CD4-positive, alpha-beta memory T cell (primary cell): ENCODE measurements around the gene TEX19. TPM values are rescaled to one million over a fixed set of nuclear protein-coding genes. Genes with fewer than 3 reads are reported as not detected.

Experiments
- CTCF ChIA-PET: fragments of 350-600 bp; sonication (Branson Sonifier 250); formaldehyde crosslinking; loops from one replicate; lab custom pipeline; 2021; ENCODE audit warnings: inconsistent platforms; ENCODE audit not compliant: partially characterized antibody; lab: Charles Lee
- POLR2A ChIA-PET: fragments of 350-600 bp; sonication (Branson Sonifier 250); formaldehyde crosslinking; loops from one replicate; lab custom pipeline; 2021; ENCODE audit not compliant: partially characterized antibody; lab: Charles Lee
- DNase-seq, 5 donors: peaks; one replicate each; pipeline versions ENCODE4 v3.0.0 to v3.0.0-alpha.2; 2020 to 2022; ENCODE audit warnings: mixed read lengths in 1 of 5
- H3K27ac ChIP-seq: one replicate; pipeline ENCODE4 v1.7.0; 2013; ENCODE audit warnings: low read depth, low read length
- H3K27me3 ChIP-seq: 2 replicates; pipeline ENCODE4 v1.7.0; 2013; ENCODE audit warnings: mild to moderate bottlenecking, low read length, moderate library complexity; ENCODE audit not compliant: insufficient read depth
- H3K36me3 ChIP-seq: 2 replicates; pipeline ENCODE4 v1.7.0; 2013; ENCODE audit warnings: mild to moderate bottlenecking, low read length, moderate library complexity; ENCODE audit not compliant: insufficient read depth
- H3K4me1 ChIP-seq: 2 replicates; pipeline ENCODE4 v1.7.0; 2013; ENCODE audit warnings: mild to moderate bottlenecking, low read length, moderate library complexity; ENCODE audit not compliant: insufficient read depth
- H3K4me3 ChIP-seq, 2 donors: one replicate each; pipeline ENCODE4 v1.7.0; 2013; ENCODE audit warnings: low read length in 2 of 2, mild to moderate bottlenecking in 1 of 2
- H3K9me3 ChIP-seq, 2 donors: one replicate each; pipeline ENCODE4 v1.7.0; 2013; ENCODE audit warnings: low read length in 2 of 2, control low read depth in 1 of 2; ENCODE audit not compliant: control insufficient read depth in 1 of 2
- H3K27ac Mint-ChIP-seq, 7 donors: one replicate each; pipeline ENCODE4 v1.8.0; 2020 to 2021; ENCODE audit warnings: mixed read lengths in 7 of 7, mild to moderate bottlenecking in 6 of 7, inconsistent platforms in 3 of 7, moderate library complexity in 3 of 7
- H3K27me3 Mint-ChIP-seq, 2 donors: one replicate each; pipeline ENCODE4 v1.8.0; 2020 to 2021; ENCODE audit warnings: mixed read lengths in 2 of 2
- H3K36me3 Mint-ChIP-seq, 2 donors: one replicate each; pipeline ENCODE4 v1.8.0; 2020 to 2021; ENCODE audit warnings: mixed read lengths in 2 of 2, inconsistent platforms in 1 of 2, mild to moderate bottlenecking in 1 of 2
- H3K4me1 Mint-ChIP-seq, 4 donors: one replicate each; pipeline ENCODE4 v1.8.0; 2020 to 2021; ENCODE audit warnings: mixed read lengths in 4 of 4, mild to moderate bottlenecking in 1 of 4
- H3K4me3 Mint-ChIP-seq, 8 donors: one replicate each; pipeline ENCODE4 v1.8.0; 2020 to 2021; ENCODE audit warnings: mixed read lengths in 8 of 8, mild to moderate bottlenecking in 7 of 8, moderate library complexity in 6 of 8, inconsistent platforms in 3 of 8
- H3K9me3 Mint-ChIP-seq, 8 donors: one replicate each; pipeline ENCODE4 v1.8.0; 2020 to 2021; ENCODE audit warnings: mixed read lengths in 8 of 8, mild to moderate bottlenecking in 5 of 8, inconsistent platforms in 3 of 8, moderate library complexity in 1 of 8
- intact Hi-C: fragments of 100-400 bp; cut with micrococcal nuclease; formaldehyde crosslinking; loops from one replicate; pipeline ENCODE4 v1.15.1; 2023
- polyA plus RNA-seq, 2 donors: library from polyadenylated mRNA; unstranded; fragments of 300-500 nt; fragmentation: Illumina TruSeq; gene quantifications; one replicate each; pipeline ENCODE4 v1.2.3, GENCODE V29; 2021
- total RNA-seq, 2 experiments: library from RNA; stranded (reverse); gene quantifications; one replicate each; pipeline ENCODE4 v1.2.3, GENCODE V29; 2021

TEX19 gene
- total and polyA plus RNA-seq, 4 experiments from 2014 or later = not detected

GRCh38 chr17:82338858-82339633 lies 20.0 kb upstream of the TEX19 start:
- H3K4me3 ChIP-seq = no peak overlapping the region
- CTCF ChIA-PET = no interaction called here
- Mint-ChIP-seq H3K4me3 (no peak overlapping the region), H3K36me3 (peaks cover 0 to 4% of the 10 kb centered on the region in 2 donors), H3K27me3 (peaks cover 0 to 2% of the 10 kb centered on the region in 2 donors), H3K9me3 (no peaks in the 10 kb centered on the region), H3K4me1 (peaks cover 13 to 24% (median 17%) of the 10 kb centered on the region in 4 donors), H3K27ac (peak overlapping the region in 1 of 7 donors; percentile 26)
- intact Hi-C loops = no loop called here
- H3K36me3 ChIP-seq = no peaks in the 10 kb centered on the region
- POLR2A ChIA-PET = no interaction called here
- no peak for DNase-seq
- peaks cover 15% of the 10 kb centered on the region for H3K4me1 ChIP-seq
- H3K9me3 ChIP-seq = no peaks in the 10 kb centered on the region
- H3K27me3 ChIP-seq = no peaks in the 10 kb centered on the region
- no peak overlapping the region for H3K27ac ChIP-seq

DNA sequence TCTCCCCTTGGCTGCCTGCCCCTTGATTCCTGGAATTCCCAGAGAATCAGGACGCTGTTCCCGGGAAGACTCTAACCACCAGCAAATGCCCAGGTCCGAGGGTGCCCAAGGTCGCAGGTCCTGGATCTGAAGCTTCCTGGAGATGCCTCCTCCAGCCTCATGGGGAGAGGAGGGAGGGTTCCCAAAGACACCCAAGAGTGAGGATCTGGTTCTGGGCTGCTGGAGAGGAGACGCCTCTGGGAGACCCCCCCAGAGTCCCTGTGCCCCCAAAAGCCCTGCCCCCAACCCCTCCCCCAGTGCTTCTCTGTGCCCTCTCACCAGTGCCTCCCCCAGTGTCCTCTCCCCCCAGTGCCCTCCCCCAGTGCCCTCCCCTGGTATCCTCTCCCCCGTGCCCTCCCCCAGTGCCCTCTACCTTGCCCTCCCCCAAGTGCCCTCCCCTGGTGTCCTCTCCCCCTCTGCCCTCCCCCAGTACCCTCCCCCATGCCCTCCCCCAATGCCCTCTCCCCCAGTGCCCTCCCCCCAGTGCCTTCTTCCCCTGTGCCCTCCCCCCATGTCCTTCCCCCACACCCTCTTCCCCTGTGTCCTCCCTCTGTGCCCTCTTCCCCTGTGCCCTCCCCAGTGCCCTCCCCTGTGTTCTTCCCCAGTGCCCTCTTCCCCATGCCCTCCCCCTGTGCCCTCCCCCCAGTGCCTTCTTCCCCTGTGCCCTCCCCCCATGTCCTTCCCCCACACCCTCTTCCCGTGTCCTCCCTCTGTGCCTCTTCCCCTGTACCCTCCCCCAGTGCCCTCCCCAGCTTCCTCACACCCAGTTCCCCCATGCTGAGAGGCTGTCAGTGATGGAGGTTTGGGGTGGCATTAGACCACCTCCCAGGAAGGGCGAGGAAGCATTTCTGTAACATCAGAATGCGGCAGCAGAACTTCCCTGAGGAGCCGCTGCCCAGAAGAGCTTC lies 19.1 kb upstream of the TEX19 start:
- no peak for DNase-seq
- POLR2A ChIA-PET = no interaction called here
- Mint-ChIP-seq H3K36me3 (peaks cover 0 to 3% of the 10 kb centered on the region in 2 donors), H3K4me3 (no peak overlapping the region), H3K9me3 (no peaks in the 10 kb centered on the region), H3K27ac (no peak overlapping the region), H3K27me3 (peaks cover 0 to 1% of the 10 kb centered on the region in 2 donors), H3K4me1 (peaks cover 10 to 20% (median 13%) of the 10 kb centered on the region in 4 donors)
- H3K27ac ChIP-seq = no peak overlapping the region
- H3K9me3 ChIP-seq = no peaks in the 10 kb centered on the region
- H3K4me3 ChIP-seq = no peak overlapping the region
- H3K4me1 ChIP-seq = peaks cover 6% of the 10 kb centered on the region
- no peaks in the 10 kb centered on the region for H3K36me3 ChIP-seq
- CTCF ChIA-PET = no interaction called here
- H3K27me3 ChIP-seq = no peaks in the 10 kb centered on the region
- intact Hi-C loops = no loop called here

DNA sequence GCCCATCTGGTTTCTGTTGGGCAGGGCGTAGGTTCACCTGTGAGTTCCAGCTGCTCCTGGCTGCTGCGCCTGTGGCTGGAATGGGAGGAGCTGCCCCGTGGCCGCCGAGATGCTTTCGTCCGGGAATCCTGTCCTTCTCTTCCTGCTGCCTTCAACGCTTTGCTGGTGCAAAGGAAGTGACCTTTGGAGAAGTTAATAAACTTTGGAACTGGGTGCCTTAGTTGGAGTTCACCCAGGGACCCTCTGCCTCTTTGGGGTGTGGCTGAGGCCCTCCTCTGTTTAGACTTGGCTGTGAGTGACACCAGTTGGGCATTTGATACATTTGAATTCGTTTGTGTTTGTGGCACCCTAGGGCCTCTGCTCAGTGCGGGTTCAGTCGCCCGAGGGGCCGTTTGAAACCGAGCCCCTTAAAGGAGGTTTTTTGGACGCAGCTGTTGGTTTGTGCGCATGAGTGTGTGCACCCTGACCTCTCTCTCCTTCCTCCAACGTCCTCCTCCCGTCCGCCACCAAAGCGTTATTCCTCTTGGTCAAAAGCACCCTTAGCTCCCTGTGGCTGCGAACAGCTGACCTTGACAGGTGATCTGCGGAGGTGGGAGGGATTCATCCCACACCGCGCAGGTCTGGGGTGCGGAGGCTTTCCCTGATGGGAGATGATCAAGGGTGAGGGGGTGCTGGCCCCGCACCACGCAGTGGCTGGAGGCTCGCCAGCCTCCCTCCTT lies 16.5 kb upstream of the TEX19 start:
- no peaks in the 10 kb centered on the region for H3K27me3 ChIP-seq
- peaks cover 6% of the 10 kb centered on the region for H3K4me1 ChIP-seq
- Mint-ChIP-seq H3K9me3 (no peaks in the 10 kb centered on the region), H3K4me3 (no peak overlapping the region), H3K27ac (no peak overlapping the region), H3K36me3 (no peaks in the 10 kb centered on the region), H3K27me3 (no peaks in the 10 kb centered on the region), H3K4me1 (peaks cover 7 to 14% (median 8%) of the 10 kb centered on the region in 4 donors)
- ChIA-PET CTCF (no interaction called here), POLR2A (interaction anchor here (2.5 kb wide), 1 partner anchor 9 kb away, joined by 7 read pairs; the partner anchor contains the start of gene SECTM1)
- no peak for DNase-seq
- no peak overlapping the region for H3K27ac ChIP-seq
- H3K9me3 ChIP-seq = no peaks in the 10 kb centered on the region
- H3K4me3 ChIP-seq = no peak overlapping the region
- no peaks in the 10 kb centered on the region for H3K36me3 ChIP-seq
- intact Hi-C loops = no loop called here

DNA sequence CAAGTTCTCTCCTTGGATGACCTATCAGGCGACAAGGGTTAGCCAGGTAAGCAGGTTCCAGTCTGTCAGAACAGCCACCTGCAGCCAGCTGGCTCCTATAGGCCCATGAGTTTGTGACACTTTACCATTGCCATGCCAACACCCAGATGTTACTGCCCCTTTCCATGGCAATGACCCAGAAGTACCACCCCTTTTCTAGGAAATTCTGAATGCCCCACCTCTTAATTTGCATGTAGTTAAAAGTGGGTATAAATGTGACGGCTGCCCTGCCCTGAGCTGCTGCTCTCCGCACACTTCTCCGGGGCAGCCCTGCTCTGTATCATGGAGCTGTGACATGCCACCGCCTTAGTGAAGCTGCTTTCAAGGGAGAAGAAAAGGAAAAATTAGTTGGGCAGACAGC lies 15.5 kb upstream of the TEX19 start:
- H3K4me1 Mint-ChIP-seq = peaks cover 6 to 11% (median 8%) of the 10 kb centered on the region in 4 donors
- ChIA-PET CTCF (interaction anchor here (0.6 to 0.8 kb wide), 3 partner anchors 71 to 211 kb away, joined by 3 to 5 read pairs (median 3); no protein-coding TSS in a partner anchor), POLR2A (interaction anchor here (2.5 kb wide), 1 partner anchor 10 kb away, joined by 7 read pairs; the partner anchor contains the start of gene SECTM1)
- no peaks in the 10 kb centered on the region for H3K9me3 Mint-ChIP-seq
- no peaks in the 10 kb centered on the region for H3K36me3 Mint-ChIP-seq
- Histone ChIP-seq H3K27ac (no peak overlapping the region), H3K4me3 (no peak overlapping the region), H3K4me1 (peaks cover 6% of the 10 kb centered on the region), H3K27me3 (no peaks in the 10 kb centered on the region), H3K36me3 (no peaks in the 10 kb centered on the region), H3K9me3 (no peaks in the 10 kb centered on the region)
- intact Hi-C loops = no loop called here
- H3K27me3 Mint-ChIP-seq = peaks cover 0 to under 1% of the 10 kb centered on the region in 2 donors
- no peak for DNase-seq
- no peak overlapping the region for H3K4me3 Mint-ChIP-seq
- no peak overlapping the region for H3K27ac Mint-ChIP-seq

GRCh38 chr17:82344175-82344907 lies 14.7 kb upstream of the TEX19 start:
- Histone ChIP-seq H3K4me3 (no peak overlapping the region), H3K27me3 (no peaks in the 10 kb centered on the region), H3K36me3 (no peaks in the 10 kb centered on the region), H3K27ac (no peak overlapping the region), H3K9me3 (no peaks in the 10 kb centered on the region), H3K4me1 (peaks cover 6% of the 10 kb centered on the region)
- H3K9me3 Mint-ChIP-seq = no peaks in the 10 kb centered on the region
- POLR2A ChIA-PET = interaction anchor here (1.2 to 2.5 kb wide), 2 partner anchors 11 to 46 kb away, joined by 3 to 7 read pairs; partner anchors contain the start of gene SECTM1
- peaks cover 2% of the 10 kb centered on the region in 2 donors for H3K27me3 Mint-ChIP-seq
- intact Hi-C loops = no loop called here
- H3K4me3 Mint-ChIP-seq = no peak overlapping the region
- CTCF ChIA-PET = interaction anchor here (0.6 to 0.8 kb wide), 3 partner anchors 71 to 210 kb away, joined by 3 to 5 read pairs (median 3); no protein-coding TSS in a partner anchor
- peaks cover 0 to 7% (median 4%) of the 10 kb centered on the region in 4 donors for H3K4me1 Mint-ChIP-seq
- H3K36me3 Mint-ChIP-seq = no peaks in the 10 kb centered on the region
- H3K27ac Mint-ChIP-seq = no peak overlapping the region
- DNase-seq = no peak

DNA sequence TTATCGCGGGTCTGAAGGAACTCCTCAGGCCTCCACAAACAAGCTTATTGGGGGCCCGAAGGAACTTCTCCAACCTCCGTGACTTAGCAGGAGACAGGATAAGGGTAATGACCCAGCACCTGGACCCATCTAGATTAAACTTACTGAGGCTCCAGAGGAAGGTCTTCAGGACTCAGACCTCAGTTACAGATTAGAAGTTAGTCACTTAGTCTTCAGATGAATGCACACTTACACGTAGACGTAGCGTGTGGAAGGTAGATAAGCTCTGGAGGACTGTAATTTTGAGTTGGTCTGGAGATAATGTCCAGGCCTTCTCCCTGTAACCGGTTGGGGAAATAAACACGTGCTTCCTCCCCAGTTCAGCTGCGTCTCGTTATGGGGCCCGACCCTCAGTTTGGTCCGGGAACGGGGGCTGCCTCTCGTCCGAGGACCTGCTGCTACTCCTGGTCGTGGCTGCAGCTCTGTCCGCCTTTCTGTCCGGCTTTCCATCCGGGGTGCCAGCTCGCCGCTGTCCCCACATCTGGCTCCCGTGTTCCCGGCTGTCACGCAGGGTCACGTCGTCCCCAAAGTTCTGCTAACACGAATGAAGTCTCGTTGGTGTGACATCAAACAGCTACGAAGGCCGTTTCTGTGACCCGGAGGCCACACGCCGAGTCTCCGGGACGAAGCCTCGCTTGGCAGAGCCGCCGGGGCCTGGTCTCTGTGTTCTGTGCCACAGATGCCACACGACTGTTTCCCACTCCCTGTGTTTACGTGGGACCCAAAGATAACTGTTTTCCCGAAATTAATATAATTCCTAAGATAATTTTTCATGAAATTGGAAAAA lies 13.7 kb upstream of the TEX19 start:
- intact Hi-C loops = no loop called here

More for the DNA sequence above, 13.7 kb upstream of the TEX19 start:
- ChIA-PET CTCF (interaction anchor here (0.6 kb wide), 1 partner anchor 263 kb away, joined by 3 read pairs; no protein-coding TSS in a partner anchor), POLR2A (interaction anchor here (1.2 to 2.5 kb wide), 2 partner anchors 12 to 47 kb away, joined by 3 to 7 read pairs; partner anchors contain the start of gene SECTM1)
- no peaks in the 10 kb centered on the region for H3K9me3 ChIP-seq
- H3K27ac ChIP-seq = no peak overlapping the region
- no peaks in the 10 kb centered on the region for H3K36me3 ChIP-seq
- Mint-ChIP-seq H3K9me3 (no peaks in the 10 kb centered on the region), H3K4me1 (peaks cover 0 to 7% (median 4%) of the 10 kb centered on the region in 4 donors), H3K4me3 (no peak overlapping the region), H3K27ac (no peak overlapping the region), H3K27me3 (peaks cover 2 to 5% of the 10 kb centered on the region in 2 donors), H3K36me3 (no peaks in the 10 kb centered on the region)
- H3K27me3 ChIP-seq = no peaks in the 10 kb centered on the region
- peaks cover 6% of the 10 kb centered on the region for H3K4me1 ChIP-seq
- no peak for DNase-seq
- H3K4me3 ChIP-seq = no peak overlapping the region
